AG04450 (cell line): Measurements from ENCODE around the gene TNK1. TPM values are rescaled to one million over a fixed set of nuclear protein-coding genes. Genes with fewer than 3 reads are reported as not detected.

Experiments used
- CTCF ChIA-PET: fragments of 300-600, 350-600 bp; formaldehyde crosslinking; extraction: SDS; loops from one replicate; lab custom pipeline; 2022; ENCODE audit warnings: antibody characterized with exemption, inconsistent platforms; lab: Charles Lee
- POLR2A ChIA-PET: fragments of 350-600 bp; formaldehyde crosslinking; extraction: SDS; loops from one replicate; lab custom pipeline; 2021; ENCODE audit warnings: antibody characterized with exemption, inconsistent platforms; lab: Yijun Ruan, JAX
- DNase-seq: peaks from one replicate; pipeline ENCODE4 v3.0.0-alpha.2; 2011; ENCODE audit warnings: low read depth, low spot score
- H3K27ac ChIP-seq: one replicate; pipeline ENCODE4 v1.5.1; 2012; ENCODE audit warnings: low read depth, low read length, control low read depth
- H3K27me3 ChIP-seq: one replicate; pipeline ENCODE4 v1.6.0; 2012; ENCODE audit warnings: low read length; ENCODE audit not compliant: control insufficient read depth, insufficient read depth
- H3K4me3 ChIP-seq: 2 replicates; pipeline ENCODE4 v1.5.1; 2011; ENCODE audit warnings: mild to moderate bottlenecking, low read depth, low read length, control low read depth
- H3K9me3 ChIP-seq: 2 replicates; pipeline ENCODE4 v1.5.1; 2012; ENCODE audit warnings: low read length; ENCODE audit not compliant: control insufficient read depth, insufficient read depth
- CTCF ChIP-seq: IDR thresholded peaks from 2 replicates; pipeline ENCODE4 v1.5.1; 2011; ENCODE audit warnings: low read depth, low read length, control low read depth, inconsistent platforms
- polyA plus RNA-seq: library from polyadenylated mRNA; depleted of rRNA; stranded (reverse); fragments of >200 nt; gene quantifications from 2 replicates; pipeline ENCODE4 v1.2.3, GENCODE V29; 2011

The TNK1 gene
- polyA plus RNA-seq, 1 experiment = 0.25 TPM

- ChIA-PET CTCF (no interaction called here), POLR2A (interaction anchor here (0.6 kb wide), 1 partner anchor 151 kb away, joined by 5 read pairs; no protein-coding TSS in a partner anchor)
- TF ChIP-seq CTCF = no peak
- H3K27ac ChIP-seq = no peak overlapping the region
- H3K27me3 ChIP-seq = peaks cover 37% of the 10 kb centered on the region
- H3K4me3 ChIP-seq = no peak overlapping the region
- no peak for DNase-seq
- H3K9me3 ChIP-seq = peaks cover 8% of the 10 kb centered on the region
These were observed 2.5 kb downstream of the TNK1 start for GRCh38 chr17:7383371-7383741.

- H3K27me3 ChIP-seq = peaks cover 37% of the 10 kb centered on the region
- H3K4me3 ChIP-seq = peak overlapping the region; percentile 52
- DNase-seq = no peak
- POLR2A ChIA-PET = interaction anchor here (0.6 kb wide), 1 partner anchor 151 kb away, joined by 5 read pairs; no protein-coding TSS in a partner anchor
- peaks cover 8% of the 10 kb centered on the region for H3K9me3 ChIP-seq
- CTCF ChIA-PET = interaction anchor here (0.6 kb wide), 1 partner anchor 177 kb away, joined by 4 read pairs; no protein-coding TSS in a partner anchor
- TF ChIP-seq CTCF = no peak
- no peak overlapping the region for H3K27ac ChIP-seq
These were observed 3.0 kb downstream of the TNK1 start for GRCh38 chr17:7383742-7384488.

GRCh38 chr17:7384489-7385081 is 3.7 kb downstream of the TNK1 start:
- Histone ChIP-seq H3K27ac (no peak overlapping the region), H3K9me3 (peaks cover 7% of the 10 kb centered on the region), H3K4me3 (peak overlapping the region; percentile 52), H3K27me3 (peaks cover 34% of the 10 kb centered on the region)
- no peak for TF ChIP-seq CTCF
- no peak for DNase-seq
- ChIA-PET CTCF (interaction anchor here (0.6 kb wide), 1 partner anchor 176 kb away, joined by 4 read pairs; no protein-coding TSS in a partner anchor), POLR2A (interaction anchor here (0.5 kb wide), 1 partner anchor 119 kb away, joined by 4 read pairs; no protein-coding TSS in a partner anchor)

- Histone ChIP-seq H3K9me3 (no peaks in the 10 kb centered on the region; the same call in 1 of the 2 replicates), H3K4me3 (no peak overlapping the region), H3K27ac (no peak overlapping the region), H3K27me3 (no peaks in the 10 kb centered on the region)
- no peak for DNase-seq
- CTCF ChIA-PET = no interaction called here
- TF ChIP-seq CTCF = no peak
- POLR2A ChIA-PET = no interaction called here
These were observed 8.0 kb downstream of the TNK1 start for GRCh38 chr17:7388856-7389255.
